ENCODE results near the gene PRSS35.

GRCh38 chr6:83466328-83466727 lies 46.0 kb upstream of the PRSS35 start:
- TF ChIP-seq CTCF (IDR thresholded peaks at IDR 0.05; ENCODE audit: low read depth, low read length) (no peak), EZH2phosphoT487 (IDR thresholded peaks at IDR 0.05; ENCODE audit: low read depth) (no peak)

Measured in OCI-LY3 (cell line).